Neural crest cell (in vitro differentiated cells): ENCODE data around the gene RIMKLA. TPM values are rescaled to one million over a fixed set of nuclear protein-coding genes. Genes with fewer than 3 reads are reported as not detected.

Experiments used
- DNase-seq: peaks from one replicate; pipeline ENCODE4 v3.0.0; 2021; ENCODE audit warnings: low read depth, mixed read lengths, low spot score
- H3K27ac Mint-ChIP-seq: one replicate; pipeline ENCODE4 v1.8.0; 2021; ENCODE audit warnings: mild to moderate bottlenecking, mixed read lengths; ENCODE audit not compliant: unreplicated experiment
- H3K27me3 Mint-ChIP-seq: 2 replicates; pipeline ENCODE4 v1.8.0; 2021; ENCODE audit warnings: low read depth, mild to moderate bottlenecking, mixed read lengths
- H3K36me3 Mint-ChIP-seq: 2 replicates; pipeline ENCODE4 v1.8.0; 2021; ENCODE audit warnings: low read depth, mild to moderate bottlenecking, mixed read lengths
- H3K4me1 Mint-ChIP-seq: 2 replicates; pipeline ENCODE4 v1.8.0; 2021; ENCODE audit warnings: mixed read lengths
- H3K4me3 Mint-ChIP-seq: one replicate; pipeline ENCODE4 v1.8.0; 2021; ENCODE audit warnings: mild to moderate bottlenecking, mixed read lengths
- H3K9me3 Mint-ChIP-seq: 2 replicates; pipeline ENCODE4 v1.8.0; 2021; ENCODE audit warnings: mixed read lengths
- total RNA-seq: library from RNA; stranded (reverse); gene quantifications from 2 replicates; pipeline ENCODE4 v1.2.1, GENCODE V29; 2021
- TF ChIP-seq, protein P1 (sequence below): fragments of 200-600 bp; sonication (generic); conservative IDR thresholded peaks from 2 replicates; pipeline ENCODE4 v1.5.0; 2021; ENCODE audit warnings: antibody characterized with exemption, mild to moderate bottlenecking

The RIMKLA gene
- total RNA-seq, 1 donor from 2014 or later, result 3.4 TPM

DNA sequence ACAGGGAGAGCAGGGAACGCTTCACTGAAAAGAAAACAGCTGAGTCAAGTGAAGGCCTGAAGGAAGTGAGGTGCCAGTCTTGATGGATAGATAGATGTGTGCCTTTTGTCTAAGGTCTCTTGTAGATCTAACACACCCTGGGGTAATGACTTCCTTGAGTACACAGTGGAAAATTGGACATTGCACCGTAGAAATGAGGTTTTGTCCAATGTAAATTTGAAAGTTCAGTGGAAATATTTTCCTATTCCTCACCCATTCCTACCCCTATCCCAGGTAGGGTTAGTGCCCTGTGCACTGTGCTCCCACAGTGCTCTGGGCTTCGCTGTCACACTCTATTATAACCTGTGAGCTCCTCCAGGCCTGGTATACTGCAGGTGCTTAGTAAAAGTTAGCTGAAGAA is 50.9 kb downstream of the RIMKLA start:
- Mint-ChIP-seq H3K4me1 (no peaks in the 10 kb centered on the region), H3K9me3 (no peaks in the 10 kb centered on the region), H3K27ac (no peak overlapping the region), H3K4me3 (no peak overlapping the region), H3K36me3 (no peaks in the 10 kb centered on the region), H3K27me3 (no peaks in the 10 kb centered on the region)
- TF ChIP-seq, protein P1, sequence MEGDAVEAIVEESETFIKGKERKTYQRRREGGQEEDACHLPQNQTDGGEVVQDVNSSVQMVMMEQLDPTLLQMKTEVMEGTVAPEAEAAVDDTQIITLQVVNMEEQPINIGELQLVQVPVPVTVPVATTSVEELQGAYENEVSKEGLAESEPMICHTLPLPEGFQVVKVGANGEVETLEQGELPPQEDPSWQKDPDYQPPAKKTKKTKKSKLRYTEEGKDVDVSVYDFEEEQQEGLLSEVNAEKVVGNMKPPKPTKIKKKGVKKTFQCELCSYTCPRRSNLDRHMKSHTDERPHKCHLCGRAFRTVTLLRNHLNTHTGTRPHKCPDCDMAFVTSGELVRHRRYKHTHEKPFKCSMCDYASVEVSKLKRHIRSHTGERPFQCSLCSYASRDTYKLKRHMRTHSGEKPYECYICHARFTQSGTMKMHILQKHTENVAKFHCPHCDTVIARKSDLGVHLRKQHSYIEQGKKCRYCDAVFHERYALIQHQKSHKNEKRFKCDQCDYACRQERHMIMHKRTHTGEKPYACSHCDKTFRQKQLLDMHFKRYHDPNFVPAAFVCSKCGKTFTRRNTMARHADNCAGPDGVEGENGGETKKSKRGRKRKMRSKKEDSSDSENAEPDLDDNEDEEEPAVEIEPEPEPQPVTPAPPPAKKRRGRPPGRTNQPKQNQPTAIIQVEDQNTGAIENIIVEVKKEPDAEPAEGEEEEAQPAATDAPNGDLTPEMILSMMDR, result no peak
- DNase-seq, result no peak

DNA sequence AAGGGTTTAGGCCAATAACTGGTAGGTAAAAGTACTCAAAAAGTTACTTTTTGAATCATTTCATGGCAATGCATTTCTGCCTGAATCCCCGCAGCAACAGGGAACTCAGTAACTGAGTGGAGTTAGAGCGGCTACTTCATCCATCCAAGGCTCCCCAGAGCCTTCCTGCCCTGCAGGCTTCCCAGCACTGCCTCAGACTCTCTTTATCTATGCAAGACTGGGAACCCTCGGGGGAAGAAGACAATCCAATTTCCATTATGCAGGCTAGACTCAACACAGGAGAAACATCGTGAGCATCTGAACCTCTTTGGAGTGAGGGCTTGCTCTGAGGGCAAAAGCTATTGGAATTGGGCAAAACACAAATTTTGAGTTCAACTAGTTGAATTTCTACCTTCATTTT is 52.1 kb downstream of the RIMKLA start:
- H3K27me3 Mint-ChIP-seq, result peaks cover 3% of the 10 kb centered on the region

DNA sequence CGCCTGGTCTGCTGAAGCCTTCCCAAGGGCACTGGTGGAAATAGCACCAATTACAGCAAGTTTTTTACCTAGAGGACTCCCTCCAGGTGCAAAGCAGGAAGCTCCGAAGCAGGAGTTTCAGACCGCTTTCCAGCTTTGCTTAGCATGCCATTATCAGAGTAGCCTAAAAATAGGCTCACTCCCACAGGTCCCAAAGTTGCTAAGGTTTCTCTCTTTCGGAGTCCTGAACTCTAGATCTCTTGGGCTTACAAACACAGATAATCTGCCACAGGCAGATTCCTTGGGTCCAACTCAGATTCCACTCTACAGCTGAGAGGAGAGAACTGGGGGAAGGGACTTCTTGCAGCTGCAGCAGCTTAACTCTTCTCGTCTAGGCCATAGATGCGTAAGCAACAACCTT is 52.8 kb downstream of the RIMKLA start:
- TF ChIP-seq, protein P1, result no peak
- no peaks in the 10 kb centered on the region for H3K9me3 Mint-ChIP-seq
- no peaks in the 10 kb centered on the region for H3K4me1 Mint-ChIP-seq
- no peak overlapping the region for H3K4me3 Mint-ChIP-seq
- peaks cover 3% of the 10 kb centered on the region for H3K27me3 Mint-ChIP-seq
- no peaks in the 10 kb centered on the region for H3K36me3 Mint-ChIP-seq
- DNase-seq, result no peak
- no peak overlapping the region for H3K27ac Mint-ChIP-seq

More for the DNA sequence above, 52.1 kb downstream of the RIMKLA start:
- TF ChIP-seq, protein P1, result no peak
- DNase-seq, result no peak
- Mint-ChIP-seq H3K27ac (no peak overlapping the region), H3K9me3 (no peaks in the 10 kb centered on the region), H3K4me3 (no peak overlapping the region), H3K36me3 (no peaks in the 10 kb centered on the region), H3K4me1 (no peaks in the 10 kb centered on the region)

DNA sequence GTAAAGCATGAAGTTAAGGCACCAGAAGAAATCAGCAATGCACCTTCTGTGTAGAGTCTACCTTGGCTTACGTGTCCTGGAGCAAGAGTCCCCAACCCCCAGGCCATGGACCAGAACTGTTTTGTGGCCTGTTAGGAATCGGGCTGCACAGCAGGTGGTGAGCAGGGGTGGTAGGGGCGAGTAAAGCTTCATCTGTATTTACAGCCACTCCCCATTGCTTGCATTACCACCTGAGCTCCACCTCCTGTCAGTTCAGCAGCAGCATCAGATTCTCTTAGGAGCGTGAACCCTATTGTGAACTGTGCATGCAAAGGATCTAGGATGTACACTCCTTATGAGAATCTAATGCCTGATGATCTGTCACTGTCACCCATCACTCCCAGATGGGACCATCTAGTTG is 53.7 kb downstream of the RIMKLA start:
- DNase-seq, result no peak
- Mint-ChIP-seq H3K36me3 (no peaks in the 10 kb centered on the region), H3K27me3 (peaks cover 3% of the 10 kb centered on the region), H3K27ac (no peak overlapping the region), H3K4me3 (no peak overlapping the region), H3K9me3 (no peaks in the 10 kb centered on the region), H3K4me1 (no peaks in the 10 kb centered on the region)
- TF ChIP-seq, protein P1, result no peak

DNA sequence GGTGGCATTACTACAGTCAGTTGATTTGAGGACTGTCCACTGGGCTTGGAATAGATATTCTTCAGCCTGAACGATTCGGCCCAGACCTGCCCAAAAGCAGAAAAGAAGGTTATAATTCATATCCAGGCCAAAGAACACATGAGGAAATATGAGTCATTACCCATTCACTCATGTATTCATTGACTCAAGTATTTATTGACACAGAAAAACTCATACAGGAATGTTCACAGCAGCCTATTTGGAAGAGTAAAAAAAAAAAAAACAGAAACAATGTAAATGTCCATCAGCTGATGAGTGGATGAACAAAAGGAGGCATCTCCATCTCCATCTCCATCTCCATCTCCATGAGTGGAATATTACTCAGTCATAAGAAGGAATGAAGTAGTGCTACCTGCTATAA is 59.3 kb downstream of the RIMKLA start:
- H3K27ac Mint-ChIP-seq, result no peak overlapping the region
- H3K36me3 Mint-ChIP-seq, result no peaks in the 10 kb centered on the region
- no peak for DNase-seq
- H3K4me1 Mint-ChIP-seq, result no peaks in the 10 kb centered on the region
- H3K9me3 Mint-ChIP-seq, result no peaks in the 10 kb centered on the region
- H3K4me3 Mint-ChIP-seq, result no peak overlapping the region
- TF ChIP-seq, protein P1, result no peak
- H3K27me3 Mint-ChIP-seq, result peaks cover 3% of the 10 kb centered on the region

DNA sequence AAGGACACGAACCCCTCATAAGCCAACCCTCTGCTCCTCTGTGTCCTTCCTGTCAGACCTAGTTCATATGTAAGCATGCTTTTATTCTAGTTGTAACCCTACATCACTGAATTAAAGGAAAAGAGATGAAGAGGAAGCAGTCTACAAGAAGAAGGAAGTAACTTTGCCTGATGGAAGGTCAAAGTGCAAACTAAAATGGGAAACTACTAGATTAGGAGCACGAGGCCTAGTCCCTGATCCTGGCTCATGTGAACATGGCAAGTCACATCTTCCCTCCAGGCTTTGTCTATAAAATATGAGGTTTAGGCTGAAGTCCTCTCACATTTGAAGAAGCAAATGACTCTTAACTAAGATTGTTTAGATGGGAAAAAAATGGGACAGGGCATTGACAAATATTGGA is 62.1 kb downstream of the RIMKLA start:
- no peaks in the 10 kb centered on the region for H3K27me3 Mint-ChIP-seq
- no peak overlapping the region for H3K4me3 Mint-ChIP-seq
- TF ChIP-seq, protein P1, result no peak
- H3K27ac Mint-ChIP-seq, result no peak overlapping the region
- no peaks in the 10 kb centered on the region for H3K36me3 Mint-ChIP-seq
- H3K9me3 Mint-ChIP-seq, result no peaks in the 10 kb centered on the region
- DNase-seq, result no peak
- H3K4me1 Mint-ChIP-seq, result no peaks in the 10 kb centered on the region
